GM21526 (cell line): ENCODE data around the gene IFNLR1.
A peak's percentile ranks its signal among the peaks of the same experiment; 100 is the strongest.

Experiments used
- ATAC-seq: cut with Tn5 transposase; IDR thresholded peaks from one replicate; pipeline ENCODE4 v1.9.1; 2021; ENCODE audit warnings: moderate library complexity; ENCODE audit not compliant: unreplicated experiment, low FRiP score

IFNLR1 gene

GRCh38 chr1:24206516-24207394, 19.7 kb upstream of the IFNLR1 start:
- no peak for ATAC-seq

- ATAC-seq, result no peak
These were observed 19.0 kb upstream of the IFNLR1 start for GRCh38 chr1:24206083-24206464.

DNA sequence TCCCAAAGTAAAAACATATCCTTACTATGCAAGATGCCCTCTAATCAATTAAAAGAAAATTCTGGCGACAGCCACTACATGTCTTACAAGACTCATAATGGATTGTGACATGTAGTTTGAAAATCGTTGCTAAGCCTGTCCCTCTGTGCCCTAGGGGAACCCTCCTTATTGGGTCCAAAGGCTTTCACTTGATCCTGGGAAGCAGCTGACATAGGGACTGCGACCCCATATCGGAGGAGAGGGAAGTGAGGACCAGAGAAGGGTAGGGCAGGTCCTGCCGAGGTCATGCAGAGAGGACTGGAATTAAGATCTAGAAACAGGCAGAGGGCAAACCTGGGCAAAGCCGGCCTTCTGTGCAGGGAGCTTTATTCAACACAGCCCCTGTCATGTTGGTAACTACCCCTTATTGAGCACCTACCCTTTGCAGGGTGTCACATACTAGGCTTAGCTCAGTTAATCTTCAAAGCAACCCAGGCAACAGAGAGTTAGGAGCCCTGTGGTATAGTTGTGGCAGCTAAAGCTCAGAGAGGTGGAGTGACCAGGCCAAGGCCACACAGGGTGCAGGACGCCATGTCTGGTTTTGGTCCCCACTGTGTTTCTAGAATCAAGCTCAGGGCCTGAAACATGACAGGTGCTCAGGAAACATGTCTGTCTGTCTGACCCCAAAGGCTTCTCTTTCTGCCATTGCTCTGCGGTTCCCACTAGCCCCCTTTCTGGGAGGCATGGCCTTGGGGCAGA, 18.4 kb upstream of the IFNLR1 start:
- no peak for ATAC-seq

DNA sequence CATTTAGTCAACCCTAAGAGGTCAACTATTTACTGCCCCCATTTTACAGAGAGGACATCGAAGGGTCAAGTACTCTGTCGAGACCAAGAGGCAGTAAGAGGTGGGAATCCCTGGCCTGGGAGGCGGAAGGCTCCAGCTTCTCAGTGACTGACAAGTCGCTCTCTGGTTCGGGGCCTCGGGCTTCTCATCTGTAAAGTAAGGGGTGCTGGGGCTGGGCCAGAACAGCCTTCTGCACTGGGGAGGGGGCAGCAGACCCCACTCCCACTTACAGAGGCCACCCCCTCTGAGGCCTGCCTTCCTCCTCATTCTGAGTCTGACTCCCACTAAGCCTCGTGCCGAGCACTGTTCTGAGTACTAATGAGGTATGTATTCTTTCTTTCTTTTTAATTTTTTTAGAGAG, 17.0 kb upstream of the IFNLR1 start:
- ATAC-seq, result no peak

DNA sequence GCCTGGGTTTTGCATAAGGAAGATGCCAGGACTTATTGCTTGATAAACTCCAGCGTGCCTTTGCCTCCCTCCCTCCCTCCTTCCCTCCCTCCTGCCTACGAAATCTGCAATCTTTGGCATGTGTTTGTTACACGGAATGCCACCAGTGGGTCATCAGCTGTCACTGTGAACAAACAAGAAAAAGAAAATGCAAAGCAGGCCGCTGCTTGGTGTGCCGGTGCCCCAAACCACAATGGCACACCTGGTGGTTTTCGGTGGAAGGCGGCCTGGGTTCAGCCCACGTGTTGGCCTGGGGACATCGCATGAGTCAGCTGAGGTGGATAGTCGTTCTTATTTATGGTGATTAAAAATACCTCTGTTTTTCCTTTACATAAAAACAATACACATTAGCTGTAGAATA, 16.3 kb upstream of the IFNLR1 start:
- no peak for ATAC-seq

DNA sequence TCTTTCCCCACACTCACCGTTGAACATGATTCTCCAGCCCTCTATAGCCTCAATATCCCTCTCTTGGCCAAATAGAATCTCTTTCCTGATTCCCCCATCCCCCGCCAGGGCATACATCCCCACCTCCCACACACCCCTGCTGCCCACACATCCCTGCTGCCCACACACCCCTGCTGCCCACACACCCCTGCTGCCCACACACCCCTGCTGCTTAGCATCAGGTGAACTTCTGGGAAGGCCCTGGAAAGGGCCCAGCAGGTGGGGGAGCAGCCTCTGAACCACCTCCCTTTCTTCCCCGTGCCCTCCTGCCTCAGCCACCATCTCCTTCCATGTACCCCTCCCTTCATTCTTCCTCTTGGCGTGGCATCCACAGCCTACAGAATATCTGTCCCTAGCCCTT, 15.9 kb upstream of the IFNLR1 start:
- no peak for ATAC-seq

GRCh38 chr1:24202556-24202955, 15.5 kb upstream of the IFNLR1 start:
- ATAC-seq, result no peak

GRCh38 chr1:24201941-24202440, 14.9 kb upstream of the IFNLR1 start:
- no peak for ATAC-seq

DNA sequence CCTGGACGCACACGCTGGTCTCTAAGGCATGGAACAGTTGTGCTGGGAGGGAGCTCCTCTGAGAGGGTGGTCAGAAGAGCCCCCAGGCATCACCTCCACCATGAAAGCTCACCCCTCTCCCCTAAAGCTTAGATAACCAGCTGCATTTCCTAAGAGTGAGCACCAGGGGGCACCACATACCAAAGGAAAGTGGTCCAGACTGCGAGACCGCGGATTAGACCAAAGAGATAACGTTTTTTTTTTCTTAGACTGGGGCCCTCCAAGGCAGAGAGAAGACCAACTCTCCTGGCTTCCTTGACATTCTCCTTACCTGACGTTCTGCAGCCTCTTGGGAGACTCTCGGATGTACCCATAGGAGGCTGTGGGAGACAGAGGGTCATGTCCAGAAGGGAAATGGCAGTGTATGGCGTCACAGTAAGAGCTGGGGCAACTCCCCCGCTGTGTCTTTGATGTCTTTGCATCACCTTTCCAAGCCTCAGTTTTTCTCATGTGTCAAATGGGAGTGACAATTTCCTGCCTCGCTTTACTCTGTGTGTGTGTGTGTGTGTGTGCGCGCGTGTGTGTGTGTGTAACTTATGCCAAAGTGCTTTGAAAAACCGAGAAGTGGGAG, 12.3 kb upstream of the IFNLR1 start:
- no peak for ATAC-seq

DNA sequence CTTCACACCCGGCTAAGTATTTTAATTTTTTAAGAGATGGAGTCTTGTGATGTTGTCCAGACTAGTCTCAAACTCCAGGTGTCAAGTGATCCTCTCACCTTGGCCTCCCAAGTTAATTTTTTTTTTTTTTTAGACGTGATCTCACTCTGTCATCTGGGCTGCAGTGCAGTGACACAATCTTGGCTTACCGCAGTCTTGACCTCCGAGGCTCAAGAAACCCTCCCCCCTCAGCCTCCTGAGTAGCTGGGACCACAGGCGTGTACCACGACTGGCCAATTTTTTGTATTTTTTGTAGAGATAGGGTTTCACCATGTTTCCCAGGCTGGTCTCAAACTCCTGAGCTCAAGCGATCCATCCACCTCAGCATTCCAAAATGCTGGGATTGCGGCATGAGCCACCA, 11.7 kb upstream of the IFNLR1 start:
- no peak for ATAC-seq

- no peak for ATAC-seq
These were observed 8.8 kb upstream of the IFNLR1 start for GRCh38 chr1:24195874-24196273.

- no peak for ATAC-seq
These were observed 8.0 kb upstream of the IFNLR1 start for GRCh38 chr1:24195136-24195535.

DNA sequence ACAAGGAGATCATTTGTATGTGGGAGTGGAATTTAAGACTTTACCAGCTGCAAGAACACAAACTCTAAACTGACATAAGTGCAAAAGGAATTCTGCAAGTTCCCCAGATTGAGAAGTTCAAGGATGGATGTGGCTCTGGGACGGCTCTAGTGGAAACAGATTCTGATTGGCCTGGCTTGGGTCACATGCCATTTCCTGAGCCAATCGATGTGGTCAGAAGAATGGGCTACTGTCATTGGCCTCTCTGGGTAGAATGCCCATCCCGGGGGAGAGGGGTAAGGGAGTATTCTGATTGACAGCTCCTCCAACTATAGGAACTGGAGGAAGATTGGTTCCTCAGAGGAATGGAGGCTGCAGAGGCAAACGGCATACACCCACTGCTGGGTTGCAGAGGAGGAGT, 6.0 kb upstream of the IFNLR1 start:
- no peak for ATAC-seq

DNA sequence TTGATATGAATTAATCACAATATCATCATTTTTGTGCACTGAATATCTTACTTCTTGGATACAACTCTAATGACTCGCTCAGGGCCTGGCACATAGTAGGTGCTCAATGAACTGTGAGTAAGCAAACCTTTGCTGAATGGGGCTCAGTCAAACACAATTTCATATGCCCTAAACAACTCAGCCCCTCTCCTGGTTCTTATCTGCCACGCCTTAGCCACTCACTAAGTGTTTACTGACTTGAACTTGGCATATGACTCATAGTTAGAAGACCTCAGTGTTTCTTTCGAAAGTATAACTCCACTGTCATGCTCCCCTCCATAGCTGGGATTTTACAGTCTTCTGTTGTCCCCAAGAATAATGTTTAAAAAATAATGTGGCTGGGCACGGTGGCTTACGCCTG, 4.8 kb upstream of the IFNLR1 start:
- no peak for ATAC-seq

DNA sequence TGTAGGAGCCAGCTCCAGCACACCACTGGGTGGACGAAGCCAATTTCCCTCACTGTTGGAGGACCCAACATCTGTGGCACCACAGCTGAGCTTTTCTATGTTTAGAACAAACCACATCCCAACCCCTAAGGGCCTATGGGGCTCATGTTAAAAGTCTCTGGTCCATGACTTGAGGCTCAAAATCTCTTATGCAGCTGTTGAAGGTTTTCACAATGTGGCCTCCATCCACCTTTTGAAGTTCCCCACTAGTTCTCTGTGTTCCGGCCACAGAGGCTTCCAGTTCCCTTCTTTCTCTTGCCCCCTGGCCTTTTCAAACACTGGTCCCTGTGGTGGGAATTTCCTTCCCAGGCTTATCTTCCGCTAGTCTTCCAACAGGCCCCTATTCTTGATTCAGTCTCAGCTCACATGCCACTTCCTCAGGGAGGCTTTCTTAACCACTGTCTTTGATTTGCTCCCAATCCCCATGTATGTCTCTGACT, 3.9 kb upstream of the IFNLR1 start:
- peak; percentile 37 for ATAC-seq

DNA sequence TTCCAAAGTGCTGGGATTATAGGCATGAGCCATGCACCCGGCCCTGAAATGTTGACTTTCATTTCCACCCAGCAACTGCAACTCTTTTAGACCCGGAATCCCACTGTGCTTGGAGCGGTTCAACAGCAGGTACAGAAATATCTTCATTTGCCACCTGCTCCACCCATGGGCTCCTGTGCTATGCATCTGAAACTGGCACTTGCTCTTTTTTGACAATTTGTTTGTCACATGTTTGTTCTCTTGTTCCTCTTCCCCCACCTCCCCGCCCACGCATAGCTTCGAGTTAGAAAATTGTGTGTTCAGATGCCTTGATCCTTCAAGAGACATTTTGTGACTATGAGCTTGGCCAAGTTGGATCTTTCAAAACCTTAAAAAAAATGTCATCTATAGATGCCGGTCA, 2.4 kb upstream of the IFNLR1 start:
- ATAC-seq, result no peak

DNA sequence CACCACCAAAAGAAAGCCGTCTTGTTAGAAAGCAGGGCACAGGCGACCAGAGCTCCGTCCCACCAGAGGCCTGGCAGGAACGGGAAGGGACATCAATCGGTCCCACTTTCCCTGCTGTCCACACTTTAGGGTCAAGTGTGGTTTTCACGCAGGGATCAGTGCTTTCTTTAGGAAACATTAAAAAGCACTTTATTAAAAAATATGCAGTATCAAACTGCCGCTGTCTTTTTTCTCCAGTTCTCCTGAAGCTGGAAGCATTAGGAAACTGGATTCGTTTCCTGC, 437 bp downstream of the IFNLR1 start:
- no peak for ATAC-seq

- ATAC-seq, result no peak
These were observed 918 bp downstream of the IFNLR1 start for GRCh38 chr1:24186031-24186710.

DNA sequence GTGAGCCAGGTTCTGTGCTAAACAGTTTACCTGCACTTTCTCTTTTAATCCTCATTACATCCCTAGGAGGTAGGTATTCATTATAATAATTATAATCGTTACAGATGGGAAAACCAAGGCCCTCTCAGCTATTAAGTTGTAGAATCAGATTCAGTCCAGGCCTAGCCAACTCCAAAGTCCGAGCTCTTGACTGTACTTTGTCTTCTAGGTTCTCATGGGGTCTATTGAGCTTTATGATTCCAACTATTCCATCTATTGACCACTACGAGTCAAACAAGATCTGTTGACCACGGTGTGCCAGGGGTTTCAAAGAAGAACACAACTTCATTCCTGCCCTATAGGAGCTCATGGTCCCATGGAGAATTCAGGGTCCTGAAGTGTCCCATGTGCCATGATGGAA, 2.0 kb downstream of the IFNLR1 start:
- no peak for ATAC-seq

GRCh38 chr1:24182061-24182460, 5.0 kb downstream of the IFNLR1 start:
- no peak for ATAC-seq

DNA sequence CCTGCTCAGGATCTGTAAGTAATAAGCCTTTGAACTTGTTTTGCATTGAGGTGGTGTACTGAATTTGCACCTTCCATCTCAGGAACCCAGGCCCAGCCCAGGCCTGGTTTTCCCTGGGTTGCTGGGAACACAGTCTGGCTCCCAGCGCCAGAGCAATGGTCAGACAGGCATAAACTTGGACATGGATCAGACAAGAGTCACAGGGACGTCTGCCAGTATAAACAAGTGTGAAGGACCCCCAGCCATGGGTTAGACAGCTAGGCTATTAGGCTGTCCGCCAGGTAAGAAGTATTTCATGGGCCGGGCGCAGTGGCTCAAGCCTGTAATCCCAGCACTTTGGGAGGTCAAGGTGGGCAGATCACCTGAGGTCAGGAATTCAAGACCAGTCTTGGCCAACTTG, 5.5 kb downstream of the IFNLR1 start:
- ATAC-seq, result no peak
